H1 (cell line): ENCODE data around the gene CASZ1. TPM values are rescaled to one million over a fixed set of nuclear protein-coding genes. Genes with fewer than 3 reads are reported as not detected.

ENCODE experiments used
- CTCF ChIA-PET: fragments of 300-600 bp; sonication (Branson Sonifier 250); formaldehyde crosslinking; loops from one replicate; lab custom pipeline; 2021; ENCODE audit not compliant: partially characterized antibody; lab: Charles Lee
- POLR2A ChIA-PET: fragments of 300-600 bp; sonication (Branson Sonifier 250); formaldehyde crosslinking; loops from one replicate; lab custom pipeline; 2021; ENCODE audit warnings: inconsistent platforms; ENCODE audit not compliant: partially characterized antibody; lab: Charles Lee
- DNase-seq, 2 experiments: peaks; one replicate each; pipeline versions ENCODE4 v3.0.0 to v3.0.0-alpha.2; 2010 to 2022; ENCODE audit warnings: low spot score in 2 of 2, low read depth in 1 of 2, mixed read lengths in 1 of 2
- FAIRE-seq: peaks from 2 replicates; lab custom pipeline; 2011; peaks lifted over from hg19 to GRCh38; lab: Jason Lieb, UNC
- H2AFZ ChIP-seq: 2 replicates; pipeline ENCODE4 v1.8.1; 2012; ENCODE audit warnings: low read length, inconsistent platforms
- H2AK5ac ChIP-seq: 2 replicates; pipeline ENCODE4 v1.6.1; 2013; ENCODE audit warnings: low read depth, low read length
- H2BK120ac ChIP-seq: replicated peaks from 2 replicates; pipeline ENCODE3; 2013; ENCODE audit warnings: low read depth, low read length, inconsistent platforms
- H2BK12ac ChIP-seq: 2 replicates; pipeline ENCODE4 v1.6.1; 2013; ENCODE audit warnings: low read depth, low read length
- H2BK15ac ChIP-seq: 2 replicates; pipeline ENCODE4 v1.6.1; 2013; ENCODE audit warnings: low read length
- H2BK20ac ChIP-seq: 2 replicates; pipeline ENCODE4 v1.6.1; 2013; ENCODE audit warnings: low read length
- H2BK5ac ChIP-seq: 2 replicates; pipeline ENCODE4 v1.6.1; 2013; ENCODE audit warnings: low read depth, low read length
- H3K14ac ChIP-seq: 2 replicates; pipeline ENCODE4 v1.6.1; 2013; ENCODE audit warnings: inconsistent platforms; ENCODE audit not compliant: insufficient read length
- H3K18ac ChIP-seq: 2 replicates; pipeline ENCODE4 v1.6.1; 2013; ENCODE audit warnings: low read length; ENCODE audit errors: extremely low read depth
- H3K23ac ChIP-seq: 2 replicates; pipeline ENCODE4 v1.6.1; 2013; ENCODE audit warnings: inconsistent platforms; ENCODE audit not compliant: insufficient read length
- H3K23me2 ChIP-seq: 2 replicates; pipeline ENCODE4 v1.6.1; 2013; ENCODE audit warnings: low read depth, low read length
- H3K27ac ChIP-seq: 2 replicates; pipeline ENCODE4 v1.6.1; 2011; ENCODE audit warnings: low read depth, low read length, inconsistent platforms
- H3K27me3 ChIP-seq, 4 experiments: replicated peaks in 1 of 4; 1 replicate in 1 of 4; 2 replicates in 3 of 4; pipeline versions ENCODE4 v1.6.1 to v1.8.1; 2011 to 2013; ENCODE audit warnings: low read length in 3 of 4, mild to moderate bottlenecking in 3 of 4, inconsistent platforms in 2 of 4, mixed read lengths in 2 of 4, moderate library complexity in 1 of 4; ENCODE audit not compliant: control insufficient read depth in 3 of 4, insufficient read depth in 3 of 4; ENCODE audit errors: extremely low read depth in 1 of 4
- H3K36me3 ChIP-seq, 4 experiments: 2 replicates each; pipeline versions ENCODE4 v1.6.1 to v1.8.1; 2011 to 2013; ENCODE audit warnings: mild to moderate bottlenecking in 4 of 4, low read length in 3 of 4, moderate library complexity in 2 of 4, control low read depth in 1 of 4, inconsistent platforms in 1 of 4; ENCODE audit not compliant: insufficient read depth in 4 of 4, control insufficient read depth in 2 of 4
- H3K4ac ChIP-seq: replicated peaks from 2 replicates; pipeline ENCODE3; 2013; ENCODE audit warnings: low read length, low read depth, mixed read lengths, inconsistent platforms; ENCODE audit not compliant: insufficient read length
- H3K4me1 ChIP-seq, 4 experiments: replicated peaks in 1 of 4; 1 replicate in 1 of 4; 2 replicates in 3 of 4; pipeline versions ENCODE4 v1.6.1 to v1.8.1; 2011 to 2013; ENCODE audit warnings: low read length in 3 of 4, inconsistent platforms in 2 of 4, mixed read lengths in 1 of 4; ENCODE audit not compliant: insufficient read depth in 4 of 4, control insufficient read depth in 3 of 4
- H3K4me2 ChIP-seq, 2 experiments: 2 replicates each; pipeline versions ENCODE4 v1.6.1 to v1.8.1; 2011 to 2013; ENCODE audit warnings: low read depth in 2 of 2, low read length in 2 of 2, control low read depth in 1 of 2, inconsistent platforms in 1 of 2, mild to moderate bottlenecking in 1 of 2; ENCODE audit not compliant: insufficient read depth in 1 of 2
- H3K4me3 ChIP-seq, 4 experiments: fragments of 200-600, 300-600 bp in 1 of 4; sonication (generic), shearing (Covaris generic), sonication (Bioruptor Twin) in 1 of 4; 2 replicates each; pipeline versions ENCODE4 v1.5.1 to v1.8.1; 2011 to 2016; ENCODE audit warnings: low read length in 4 of 4, low read depth in 3 of 4, control low read depth in 2 of 4, inconsistent platforms in 2 of 4, mild to moderate bottlenecking in 2 of 4, mixed read lengths in 1 of 4, moderate library complexity in 1 of 4; ENCODE audit not compliant: insufficient read depth in 2 of 4; ENCODE audit errors: extremely low read depth in 1 of 4
- H3K56ac ChIP-seq: replicated peaks from 2 replicates; pipeline ENCODE3; 2013; ENCODE audit warnings: low read depth, mild to moderate bottlenecking, mixed read lengths, low read length, inconsistent platforms; ENCODE audit not compliant: insufficient read length
- H3K79me1 ChIP-seq: 2 replicates; pipeline ENCODE4 v1.6.1; 2013; ENCODE audit warnings: low read depth, low read length, control low read depth
- H3K79me2 ChIP-seq, 2 experiments: 2 replicates each; pipeline versions ENCODE4 v1.6.1 to v1.8.1; 2012 to 2013; ENCODE audit warnings: low read length in 2 of 2, mild to moderate bottlenecking in 2 of 2, inconsistent platforms in 1 of 2; ENCODE audit not compliant: insufficient read depth in 2 of 2, control insufficient read depth in 1 of 2
- H3K9ac ChIP-seq, 4 experiments: replicated peaks in 1 of 4; 1 replicate in 1 of 4; 2 replicates in 3 of 4; pipeline versions ENCODE4 v1.6.1 to v1.8.1; 2011 to 2013; ENCODE audit warnings: low read depth in 3 of 4, low read length in 3 of 4, control low read depth in 2 of 4, mild to moderate bottlenecking in 2 of 4, moderate library complexity in 2 of 4, inconsistent platforms in 1 of 4; ENCODE audit errors: extremely low read depth in 1 of 4
- H3K9me3 ChIP-seq, 2 experiments: 2 replicates each; pipeline versions ENCODE4 v1.6.1 to v1.8.1; 2012 to 2013; ENCODE audit warnings: mild to moderate bottlenecking in 2 of 2, moderate library complexity in 2 of 2, control low read depth in 1 of 2, inconsistent platforms in 1 of 2, low read depth in 1 of 2, low read length in 1 of 2, mixed read lengths in 1 of 2; ENCODE audit not compliant: insufficient read depth in 2 of 2
- H4K20me1 ChIP-seq, 2 experiments: replicated peaks in 1 of 2; 2 replicates each; pipeline versions ENCODE3 to v1.8.1; 2011 to 2013; ENCODE audit warnings: inconsistent platforms in 2 of 2, low read length in 2 of 2, mild to moderate bottlenecking in 1 of 2; ENCODE audit not compliant: insufficient read depth in 2 of 2, control insufficient read depth in 1 of 2
- H4K5ac ChIP-seq: 2 replicates; pipeline ENCODE4 v1.6.1; 2013; ENCODE audit warnings: low read length, low read depth, mixed read lengths, inconsistent platforms; ENCODE audit not compliant: insufficient read length
- H4K8ac ChIP-seq: 2 replicates; pipeline ENCODE4 v1.8.0; 2013; ENCODE audit warnings: mild to moderate bottlenecking, moderate library complexity, low read length, inconsistent platforms; ENCODE audit not compliant: insufficient read depth; ENCODE audit errors: extremely low read depth
- H4K91ac ChIP-seq: replicated peaks from 2 replicates; pipeline ENCODE3; 2013; ENCODE audit warnings: low read length, mixed read lengths, inconsistent platforms; ENCODE audit not compliant: insufficient read length
- EZH2 ChIP-seq: fragments of 200-600 bp; sonication (generic); IDR thresholded peaks from 2 replicates; pipeline ENCODE4 v1.7.1; 2012; ENCODE audit warnings: low read depth, mild to moderate bottlenecking, moderate library complexity, low read length, inconsistent platforms; ENCODE audit not compliant: severe bottlenecking
- SIX5 ChIP-seq: IDR thresholded peaks from 2 replicates; pipeline ENCODE4 v1.6.1; 2011; ENCODE audit warnings: mild to moderate bottlenecking, low read depth, low read length
- WGBS, 2 experiments: shearing (Covaris generic) in 1 of 2; methylation state at CpG; one replicate each; pipeline versions ENCODE4 v1.1.6 to v1.1.7; 2013 to 2015; ENCODE audit warnings: low lambda C conversion rate in 2 of 2, mixed read lengths in 2 of 2, inconsistent platforms in 1 of 2, low coverage in 1 of 2, missing lambda C conversion rate in 1 of 2; ENCODE audit not compliant: insufficient replicate concordance in 2 of 2, insufficient coverage in 1 of 2, insufficient read length in 1 of 2; ENCODE audit errors: extremely low coverage in 1 of 2, missing lambda C conversion rate in 1 of 2; 5-methylcytosine and 5-hydroxymethylcytosine counted together
- polyA plus RNA-seq, 7 experiments: library from polyadenylated mRNA; depleted of rRNA in 3 of 7; stranded (reverse) in 5 of 7; unstranded in 2 of 7; fragments of >200 nt in 5 of 7; fragments of 200-250 nt in 2 of 7; gene quantifications; 1 replicate in 5 of 7; 2 replicates in 1 of 7; 4 replicates in 1 of 7; pipeline versions ENCODE4 v1.2.1 to v1.2.3, GENCODE V29; 2011 to 2013; ENCODE audit warnings: missing spikeins in 2 of 7, mixed read lengths in 2 of 7
- total RNA-seq: library from RNA; stranded (reverse); fragmentation: NEBNext Ultra II Directional; extraction: Animal tissue kit (Norgen Biotek cat#: 25700); gene quantifications from 2 replicates; pipeline ENCODE4 v1.2.1, GENCODE V29; 2021
- TF ChIP-seq, protein P1 (sequence below): IDR thresholded peaks from 2 replicates; pipeline ENCODE4 v1.6.1; 2011; ENCODE audit warnings: low read length, improper control_type of control experiment

The CASZ1 gene
- total and polyA plus RNA-seq, 2 of the 8 experiments (the other 6 are each of a cell fraction or from before 2014, with no cell fraction given): 4.4 to 7.7 TPM

DNA sequence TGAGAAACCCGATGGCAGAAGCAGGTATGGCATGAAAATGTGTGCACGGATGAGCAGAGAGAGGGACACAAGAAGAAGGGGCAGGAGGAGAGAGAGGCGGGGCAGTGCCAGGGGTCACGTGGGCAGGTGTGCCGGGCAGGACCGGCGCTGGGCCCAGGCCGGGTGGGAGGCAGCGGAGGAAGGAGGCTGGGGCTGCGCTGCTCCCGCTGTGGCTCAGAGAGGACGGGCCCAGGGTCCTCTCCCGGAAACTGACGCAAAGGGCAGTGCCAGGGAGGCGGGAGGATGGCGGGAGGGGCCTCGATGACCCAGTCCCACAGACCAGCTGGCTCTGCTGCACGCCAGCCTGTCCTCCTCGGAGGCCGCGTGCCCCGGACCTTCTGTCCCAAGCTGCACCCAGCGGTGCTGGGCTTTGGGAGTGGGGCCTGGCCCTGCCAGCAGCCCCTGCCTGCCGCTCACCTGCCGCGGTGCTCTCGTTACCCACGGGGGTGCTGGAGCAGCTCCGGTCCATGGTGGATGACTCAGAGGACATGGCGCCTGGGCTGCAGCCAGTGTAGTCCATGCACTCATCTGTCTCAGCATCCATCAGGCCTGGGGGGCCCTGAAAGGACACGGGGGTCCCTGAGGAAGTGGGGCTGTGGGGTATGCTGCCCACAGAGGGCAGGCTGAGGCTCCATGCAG lies 153.9 kb downstream of the CASZ1 start:
- no peak for FAIRE-seq
- no peak overlapping the region for H4K5ac ChIP-seq
- H3K79me1 ChIP-seq: no peaks in the 10 kb centered on the region
- no peak overlapping the region for H3K9ac ChIP-seq
- H2BK120ac ChIP-seq: no peak overlapping the region
- no peak overlapping the region for H3K27ac ChIP-seq
- no peak for DNase-seq
- no peak overlapping the region for H3K14ac ChIP-seq
- WGBS, 2 experiments: 88% methylated on average over 30 of the region's 31 CpGs; no CpG with 5 or more reads in 1 of the 2 experiments
- no peak overlapping the region for H3K4me3 ChIP-seq
- no peaks in the 10 kb centered on the region for H3K9me3 ChIP-seq
- H3K79me2 ChIP-seq: no peaks in the 10 kb centered on the region
- H3K56ac ChIP-seq: no peak overlapping the region
- H3K23ac ChIP-seq: no peak overlapping the region
- no peak overlapping the region for H2BK5ac ChIP-seq
- H2AFZ ChIP-seq: no peak overlapping the region
- H3K4me1 ChIP-seq: peaks cover 0 to 23% (median 9%) of the 10 kb centered on the region in 4 experiments; a peak in 6 of 7 replicates
- TF ChIP-seq EZH2 (no peak), SIX5 (no peak)
- TF ChIP-seq, protein P1, sequence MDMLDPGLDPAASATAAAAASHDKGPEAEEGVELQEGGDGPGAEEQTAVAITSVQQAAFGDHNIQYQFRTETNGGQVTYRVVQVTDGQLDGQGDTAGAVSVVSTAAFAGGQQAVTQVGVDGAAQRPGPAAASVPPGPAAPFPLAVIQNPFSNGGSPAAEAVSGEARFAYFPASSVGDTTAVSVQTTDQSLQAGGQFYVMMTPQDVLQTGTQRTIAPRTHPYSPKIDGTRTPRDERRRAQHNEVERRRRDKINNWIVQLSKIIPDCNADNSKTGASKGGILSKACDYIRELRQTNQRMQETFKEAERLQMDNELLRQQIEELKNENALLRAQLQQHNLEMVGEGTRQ: 0 out of 2 replicates have a peak, but pooled peaks have one; percentile 13
- no peak overlapping the region for H2AK5ac ChIP-seq
- no peak overlapping the region for H2BK12ac ChIP-seq
- peaks cover 0 to 10% of the 10 kb centered on the region in 2 experiments for H4K20me1 ChIP-seq
- no peak overlapping the region for H2BK15ac ChIP-seq
- ChIA-PET CTCF (interaction anchor here (0.5 kb wide), 1 partner anchor 184 kb away, joined by 4 read pairs; no protein-coding TSS in a partner anchor), POLR2A (interaction anchor here (1.0 kb wide), 1 partner anchor 8 kb away, joined by 3 read pairs; no protein-coding TSS in a partner anchor)
- H2BK20ac ChIP-seq: no peak overlapping the region
- H3K27me3 ChIP-seq: peaks cover 7 to 31% (median 24%) of the 10 kb centered on the region in 4 experiments
- H4K91ac ChIP-seq: no peak overlapping the region
- peaks cover 6% of the 10 kb centered on the region; the same call in 1 of the 2 replicates for H3K23me2 ChIP-seq
- no peaks in the 10 kb centered on the region; a peak in 1 of 8 replicates for H3K36me3 ChIP-seq
- no peak overlapping the region for H4K8ac ChIP-seq
- H3K4ac ChIP-seq: no peak overlapping the region
- no peak overlapping the region for H3K18ac ChIP-seq
- H3K4me2 ChIP-seq: no peak overlapping the region
